Stimulated activated CD4-positive, alpha-beta T cell treated with anti-CD3 and anti-CD28 coated beads, Interleukin-12 subunit alpha, Interleukin-12 subunit beta, amount 100 ng/mL, for 4 hours (primary cell): ENCODE data around the gene UNC45A.
A peak's percentile ranks its signal among the peaks of the same experiment; 100 is the strongest.

ENCODE experiments used
- DNase-seq: peaks from one replicate; pipeline ENCODE4 v3.0.0-alpha.2; 2020

Gene UNC45A

DNA sequence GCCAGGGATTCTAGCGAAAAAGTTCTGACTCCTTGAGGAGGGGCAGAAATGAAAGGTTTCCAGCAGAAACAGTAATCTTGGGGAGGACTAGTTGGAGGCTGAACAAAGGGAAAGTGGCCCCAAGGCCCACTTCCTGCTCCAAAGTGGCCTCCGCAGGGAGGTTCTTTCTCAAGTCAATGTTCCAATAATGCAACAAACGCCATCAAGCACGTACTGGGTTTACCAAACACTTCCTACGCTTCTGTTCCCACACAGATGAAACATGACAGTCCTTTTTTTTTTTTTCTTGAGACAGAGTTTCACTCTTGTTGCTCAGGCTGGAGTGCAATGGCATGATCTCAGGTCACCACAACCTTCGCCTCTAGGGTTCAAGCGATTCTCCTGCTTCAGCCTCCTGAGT, 10.0 kb downstream of the UNC45A start:
- DNase-seq: no peak

DNA sequence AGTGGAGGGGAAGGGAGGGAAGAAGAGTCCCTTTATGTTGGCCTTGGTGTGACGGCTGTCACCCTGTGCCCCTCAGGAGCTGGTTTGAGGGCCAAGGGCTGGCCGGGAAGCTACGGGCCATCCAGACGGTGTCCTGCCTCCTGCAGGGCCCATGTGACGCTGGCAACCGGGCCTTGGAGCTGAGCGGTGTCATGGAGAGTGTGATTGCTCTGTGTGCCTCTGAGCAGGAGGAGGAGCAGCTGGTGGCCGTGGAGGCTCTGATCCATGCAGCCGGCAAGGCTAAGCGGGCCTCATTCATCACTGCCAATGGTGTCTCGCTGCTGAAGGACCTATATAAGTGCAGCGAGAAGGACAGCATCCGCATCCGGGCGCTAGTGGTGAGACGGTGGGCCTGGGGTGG, 11.5 kb downstream of the UNC45A start:
- no peak for DNase-seq

DNA sequence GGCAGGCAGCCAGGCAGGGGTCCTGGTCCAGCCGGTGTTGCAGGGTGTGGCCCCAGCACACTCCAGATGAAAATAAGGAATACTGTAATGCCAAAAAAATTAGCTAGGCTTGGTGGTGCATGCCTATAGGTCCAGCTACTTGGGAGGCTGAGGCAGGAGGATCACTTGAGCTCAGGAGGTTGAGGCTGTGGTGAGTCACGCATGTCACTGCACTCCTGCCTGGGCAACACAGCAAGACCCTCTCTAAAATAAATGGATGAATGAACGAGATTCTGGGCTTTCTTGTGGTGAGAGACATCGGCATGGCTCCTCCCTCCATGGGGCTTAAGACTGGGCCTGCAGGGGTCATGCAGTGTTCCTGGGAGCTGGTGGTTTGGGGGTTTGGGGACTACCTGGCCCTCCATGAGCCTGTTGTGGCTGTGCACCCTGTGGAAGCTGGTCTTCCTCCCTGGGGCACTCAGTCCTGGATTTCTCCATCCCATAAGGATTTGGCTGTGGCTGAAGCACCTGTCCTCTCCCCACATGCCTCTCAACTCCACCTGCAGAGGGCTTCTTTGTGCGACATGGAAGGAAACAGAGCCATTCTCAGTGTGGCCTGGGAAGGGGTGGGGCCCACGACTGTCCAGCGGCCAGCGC, 12.0 kb downstream of the UNC45A start:
- no peak for DNase-seq

DNA sequence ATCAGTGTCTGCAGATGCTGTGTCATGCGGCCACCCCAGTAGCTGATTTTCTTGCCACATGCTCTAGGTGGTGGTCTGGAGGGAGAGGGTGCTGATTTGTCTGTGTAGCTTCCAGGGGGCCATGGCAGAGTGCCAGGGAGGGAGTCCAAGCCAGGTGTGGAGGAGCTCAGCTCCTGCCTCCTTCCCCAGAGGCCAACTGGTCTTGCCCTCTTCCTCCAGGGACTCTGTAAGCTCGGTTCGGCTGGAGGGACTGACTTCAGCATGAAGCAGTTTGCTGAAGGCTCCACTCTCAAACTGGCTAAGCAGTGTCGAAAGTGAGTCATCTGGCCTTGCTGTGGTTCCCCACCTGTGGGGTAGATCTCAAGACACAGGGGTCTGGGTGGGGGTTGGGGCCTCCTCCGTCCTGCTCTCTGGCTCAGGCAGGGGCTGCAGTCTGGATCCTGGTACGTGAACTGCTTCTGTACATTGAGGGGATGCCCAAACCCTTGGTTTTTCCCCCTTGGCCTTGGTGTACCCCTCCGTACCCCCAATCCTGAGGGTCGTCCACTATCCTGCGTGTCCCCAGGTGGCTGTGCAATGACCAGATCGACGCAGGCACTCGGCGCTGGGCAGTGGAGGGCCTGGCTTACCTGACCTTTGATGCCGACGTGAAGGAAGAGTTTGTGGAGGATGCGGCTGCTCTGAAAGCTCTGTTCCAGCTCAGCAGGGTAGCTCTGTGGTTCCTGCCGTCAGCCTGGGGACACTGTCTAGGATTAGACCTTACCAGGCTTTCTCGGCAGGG, 12.7 kb downstream of the UNC45A start:
- no peak for DNase-seq

DNA sequence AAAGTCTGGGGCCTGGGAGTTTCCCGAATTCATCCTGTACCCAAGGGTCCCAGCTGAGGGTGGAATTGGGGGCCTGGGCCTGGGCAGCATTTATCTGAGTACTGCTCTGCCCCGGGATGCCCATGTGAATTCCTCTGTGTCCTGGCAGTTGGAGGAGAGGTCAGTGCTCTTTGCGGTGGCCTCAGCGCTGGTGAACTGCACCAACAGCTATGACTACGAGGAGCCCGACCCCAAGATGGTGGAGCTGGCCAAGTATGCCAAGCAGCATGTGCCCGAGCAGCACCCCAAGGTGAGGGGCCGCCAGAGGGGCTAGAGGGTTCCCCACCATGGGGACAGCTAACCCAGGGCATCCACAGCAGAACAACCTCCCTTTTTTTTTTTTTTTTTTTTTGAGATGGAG, 13.4 kb downstream of the UNC45A start:
- DNase-seq: no peak

DNA sequence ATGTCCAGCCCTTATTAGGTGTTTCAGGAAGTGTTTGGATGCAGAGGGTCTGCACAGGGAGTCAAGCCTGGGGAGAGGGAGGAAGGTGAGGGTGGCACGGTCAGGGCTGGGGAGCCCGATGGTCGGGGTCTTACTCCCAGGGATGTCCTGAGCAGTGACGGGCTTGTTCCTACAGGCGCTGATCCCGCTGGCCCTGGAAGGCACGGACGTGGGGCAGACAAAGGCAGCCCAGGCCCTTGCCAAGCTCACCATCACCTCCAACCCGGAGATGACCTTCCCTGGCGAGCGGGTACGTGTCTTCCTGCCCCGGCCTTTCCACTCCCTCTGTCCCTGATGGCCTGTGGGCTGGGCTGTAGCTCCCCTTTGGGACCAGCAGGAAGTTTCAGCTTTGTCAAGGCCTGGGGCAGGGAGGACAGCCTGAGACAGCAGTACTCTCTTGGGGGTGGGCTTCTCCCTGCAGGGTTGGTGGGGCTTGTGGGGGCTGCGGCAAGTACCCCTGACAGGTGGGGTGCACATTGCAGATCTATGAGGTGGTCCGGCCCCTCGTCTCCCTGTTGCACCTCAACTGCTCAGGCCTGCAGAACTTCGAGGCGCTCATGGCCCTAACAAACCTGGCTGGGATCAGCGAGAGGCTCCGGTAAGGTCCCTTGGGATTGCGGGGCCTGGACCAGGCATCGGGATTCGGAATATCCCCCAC, 15.0 kb downstream of the UNC45A start:
- DNase-seq: no peak

DNA sequence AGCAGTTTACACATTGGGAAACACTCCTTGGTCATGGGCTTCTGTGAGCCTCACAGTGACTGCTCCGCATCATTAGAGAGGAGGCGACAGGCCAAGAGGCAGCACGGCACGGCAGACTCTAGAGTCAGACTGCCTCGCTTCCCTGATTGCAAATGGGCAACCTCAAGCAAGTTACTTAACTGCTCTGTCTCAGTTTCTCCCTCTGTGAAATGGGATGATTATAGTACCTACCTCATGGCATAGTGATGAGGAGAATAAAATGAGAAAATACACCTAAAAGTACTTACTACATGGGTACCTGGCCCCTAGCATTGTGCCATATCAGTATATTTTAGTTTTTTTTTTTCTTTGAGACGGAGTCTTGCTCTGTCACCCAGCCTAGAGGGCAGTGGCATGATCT, 15.6 kb downstream of the UNC45A start:
- DNase-seq: no peak

DNA sequence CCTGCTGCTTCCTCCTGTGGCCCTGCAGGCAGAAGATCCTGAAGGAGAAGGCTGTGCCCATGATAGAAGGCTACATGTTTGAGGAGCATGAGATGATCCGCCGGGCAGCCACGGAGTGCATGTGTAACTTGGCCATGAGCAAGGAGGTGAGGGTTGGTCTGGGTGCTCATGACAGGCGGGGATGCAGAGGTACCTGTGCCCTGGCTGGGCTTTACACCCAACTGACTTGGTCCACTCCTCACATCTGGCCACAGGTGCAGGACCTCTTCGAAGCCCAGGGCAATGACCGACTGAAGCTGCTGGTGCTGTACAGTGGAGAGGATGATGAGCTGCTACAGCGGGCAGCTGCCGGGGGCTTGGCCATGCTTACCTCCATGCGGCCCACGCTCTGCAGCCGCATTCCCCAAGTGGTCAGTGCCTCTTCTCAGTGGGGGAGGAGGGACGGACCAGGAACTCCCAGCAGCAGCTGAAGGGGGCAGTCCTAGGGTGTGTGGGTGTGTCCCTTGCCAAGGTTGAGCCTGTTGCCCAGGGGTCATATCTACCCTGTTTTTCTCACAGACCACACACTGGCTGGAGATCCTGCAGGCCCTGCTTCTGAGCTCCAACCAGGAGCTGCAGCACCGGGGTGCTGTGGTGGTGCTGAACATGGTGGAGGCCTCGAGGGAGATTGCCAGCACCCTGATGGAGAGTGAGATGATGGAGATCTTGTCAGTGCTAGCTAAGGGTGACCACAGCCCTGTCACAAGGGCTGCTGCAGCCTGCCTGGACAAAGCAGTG, 18.0 kb downstream of the UNC45A start:
- no peak for DNase-seq

DNA sequence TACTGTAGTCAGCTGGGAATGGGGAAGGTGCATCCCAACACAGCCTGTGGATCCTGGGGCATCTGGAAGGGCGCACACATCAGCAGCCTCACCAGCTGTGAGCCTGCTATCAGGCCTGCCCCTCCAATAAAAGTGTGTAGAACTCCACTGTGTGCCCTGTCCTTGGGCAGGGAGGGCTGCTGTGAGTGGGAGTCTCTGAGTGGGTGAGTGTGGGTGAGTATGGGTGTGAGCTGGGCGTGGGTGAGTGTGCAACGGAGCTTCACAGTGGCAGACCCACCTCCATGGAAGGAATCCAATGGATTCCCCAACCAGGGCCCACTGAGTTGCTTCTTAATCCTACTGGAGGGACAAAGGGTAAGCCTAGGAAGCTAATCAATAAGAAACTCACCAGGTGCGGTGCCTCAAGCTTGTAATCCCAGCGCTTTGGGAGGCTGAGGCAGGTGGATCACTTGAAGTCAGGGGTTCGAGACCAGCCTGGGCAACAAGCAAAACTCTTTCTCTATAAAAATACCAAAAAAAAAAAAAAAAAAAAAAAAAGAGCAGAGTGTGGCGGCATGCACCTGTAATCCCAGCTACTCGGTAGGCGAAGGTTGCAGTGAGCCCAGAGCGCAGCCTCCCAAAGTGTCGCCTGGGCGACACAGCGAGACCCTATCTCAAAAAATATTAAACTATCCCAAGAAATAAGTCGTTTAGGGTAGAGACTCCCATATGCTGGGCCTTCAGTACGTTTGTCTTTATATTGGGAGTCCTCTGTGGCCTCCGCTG, 19.0 kb downstream of the UNC45A start:
- DNase-seq: no peak

DNA sequence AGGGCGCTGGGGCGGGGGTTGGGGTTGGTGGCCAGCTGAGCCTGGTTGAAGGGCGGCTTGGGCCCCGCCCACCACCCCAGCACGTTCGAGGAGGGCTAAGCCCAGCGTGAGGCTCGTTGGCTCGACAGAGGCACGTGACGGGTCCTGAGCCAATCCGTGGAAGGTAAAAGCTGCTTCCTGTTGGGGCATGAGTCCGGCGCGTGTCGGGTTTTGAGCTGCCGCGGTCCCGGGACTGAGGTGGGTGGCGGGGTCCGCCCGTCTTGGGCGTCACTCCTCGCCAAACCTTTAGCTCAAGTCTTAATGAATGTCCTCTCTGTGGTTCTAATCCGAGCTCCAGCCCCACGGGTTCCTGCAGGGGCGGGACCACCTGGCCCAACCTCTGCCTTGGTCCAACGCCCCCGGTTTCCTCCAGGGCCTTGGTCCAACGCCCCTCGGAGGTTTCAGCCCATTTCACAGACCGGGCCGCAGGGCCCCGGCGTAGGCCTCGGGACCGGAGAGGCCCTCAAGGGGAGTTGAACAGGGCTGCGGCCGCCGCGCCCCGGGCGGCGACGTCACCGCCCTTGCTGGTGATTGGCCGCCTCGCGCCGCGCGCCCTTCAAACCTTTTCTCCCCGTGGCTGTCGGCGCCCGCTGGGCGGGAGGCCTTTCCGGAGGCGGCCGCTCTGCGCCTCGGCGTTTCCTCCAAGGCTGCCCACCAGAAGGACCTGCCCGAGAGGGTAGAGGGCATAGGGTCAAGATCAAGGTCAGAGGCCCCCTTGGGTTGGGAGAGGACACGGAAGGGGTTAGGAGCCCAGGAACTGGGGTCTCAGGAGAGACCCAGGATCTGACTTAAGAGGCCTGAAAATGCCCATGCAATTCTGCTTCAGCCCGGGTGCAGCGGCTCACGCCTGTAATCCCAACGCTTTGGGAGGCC, 19.9 kb downstream of the UNC45A start, which contains the start of gene RCCD1:
TSS of gene RCCD1 (plus strand) at position 173 of the 912 bp plus-strand sequence. CDS start 1,851 bp downstream, outside the sequence.
- DNase-seq: peak; percentile 84

DNA sequence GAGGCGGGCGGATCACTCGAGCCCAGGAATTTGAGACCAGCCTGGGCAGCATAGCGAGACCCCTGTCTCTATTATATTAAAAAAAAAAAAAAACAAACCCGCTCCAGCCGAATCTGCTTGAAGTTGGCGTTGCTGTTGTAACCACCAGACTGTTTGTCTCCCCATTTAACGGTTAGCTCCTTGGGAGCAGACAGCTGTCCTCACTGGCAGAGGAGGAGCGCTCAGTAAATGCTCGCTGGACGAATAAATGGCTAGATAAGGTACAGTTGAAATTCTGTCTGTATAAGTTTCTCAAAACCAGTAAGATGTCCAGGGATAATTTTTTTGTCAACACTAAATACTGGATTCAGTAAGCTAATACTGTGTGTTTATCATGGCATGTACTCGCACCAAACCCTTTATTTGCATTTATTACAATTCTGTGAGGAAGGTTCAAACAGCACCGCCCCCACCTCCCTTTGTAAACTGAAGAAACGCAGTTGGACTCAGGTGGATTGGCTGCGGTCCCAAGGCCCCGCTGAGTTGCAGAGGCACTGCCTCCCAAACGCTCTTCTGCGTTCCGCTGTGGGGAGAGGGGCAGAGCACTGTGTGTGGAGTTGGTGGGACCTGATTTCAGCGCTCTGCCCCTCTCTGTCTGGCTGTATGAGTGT, 20.7 kb downstream of the UNC45A start:
- no peak for DNase-seq

DNA sequence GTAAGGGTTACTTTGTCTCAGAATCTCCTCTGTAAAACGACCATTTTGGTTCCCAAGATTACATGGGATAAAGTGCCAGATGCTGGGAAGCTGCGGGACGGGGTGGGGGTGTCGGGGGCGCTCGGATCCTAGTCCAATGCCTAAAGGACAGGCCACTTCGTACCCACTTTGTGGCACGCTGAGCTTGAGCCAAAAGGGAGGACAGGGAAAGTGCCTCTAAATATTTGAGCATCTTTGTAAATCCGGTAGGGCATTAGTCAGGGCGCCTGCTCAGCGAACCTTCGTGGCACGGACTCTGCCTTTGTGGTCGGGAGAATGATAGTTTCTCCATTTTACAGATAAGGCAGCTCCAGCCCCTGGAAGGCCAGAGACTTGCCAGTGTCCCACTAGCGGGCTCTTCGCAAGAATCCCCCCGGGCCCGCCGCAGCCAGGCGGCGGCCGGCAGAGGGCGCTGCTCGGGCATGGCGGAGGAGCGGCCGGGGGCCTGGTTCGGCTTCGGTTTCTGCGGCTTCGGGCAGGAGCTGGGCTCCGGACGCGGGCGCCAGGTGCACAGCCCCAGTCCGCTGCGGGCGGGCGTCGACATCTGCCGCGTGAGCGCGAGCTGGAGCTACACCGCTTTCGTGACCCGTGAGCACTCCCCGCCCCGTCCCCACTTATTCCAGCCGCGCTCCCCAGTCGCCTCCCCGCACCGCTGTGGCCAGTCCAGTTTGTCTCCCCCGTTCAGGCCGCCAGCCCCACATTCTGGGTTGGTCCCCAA, 21.4 kb downstream of the UNC45A start:
- peak; percentile 63 for DNase-seq

DNA sequence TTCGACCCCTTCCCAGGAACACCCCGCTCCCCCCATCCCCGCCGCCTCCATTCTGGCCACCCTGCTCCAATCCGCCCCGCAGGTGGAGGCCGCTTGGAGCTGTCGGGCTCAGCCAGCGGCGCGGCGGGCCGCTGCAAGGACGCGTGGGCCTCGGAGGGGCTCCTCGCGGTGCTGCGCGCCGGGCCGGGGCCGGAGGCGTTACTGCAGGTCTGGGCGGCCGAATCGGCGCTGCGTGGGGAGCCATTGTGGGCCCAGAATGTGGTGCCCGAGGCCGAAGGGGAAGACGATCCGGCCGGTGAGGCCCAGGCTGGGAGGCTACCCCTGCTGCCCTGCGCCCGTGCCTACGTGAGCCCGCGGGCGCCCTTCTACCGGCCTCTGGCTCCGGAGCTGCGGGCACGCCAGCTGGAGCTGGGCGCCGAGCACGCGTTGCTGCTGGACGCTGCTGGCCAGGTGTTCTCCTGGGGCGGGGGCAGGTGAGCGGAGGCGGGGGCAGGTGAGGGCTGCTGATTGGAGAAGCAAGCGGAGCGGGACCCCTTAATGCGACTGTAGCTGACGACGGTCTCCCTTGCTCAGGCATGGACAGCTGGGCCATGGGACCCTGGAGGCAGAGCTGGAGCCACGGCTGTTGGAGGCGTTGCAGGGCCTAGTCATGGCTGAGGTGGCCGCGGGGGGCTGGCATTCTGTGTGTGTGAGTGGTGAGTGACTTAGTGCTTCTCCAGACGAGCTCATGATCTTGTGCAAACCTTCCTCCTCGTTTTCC, 22.1 kb downstream of the UNC45A start:
- DNase-seq: no peak

DNA sequence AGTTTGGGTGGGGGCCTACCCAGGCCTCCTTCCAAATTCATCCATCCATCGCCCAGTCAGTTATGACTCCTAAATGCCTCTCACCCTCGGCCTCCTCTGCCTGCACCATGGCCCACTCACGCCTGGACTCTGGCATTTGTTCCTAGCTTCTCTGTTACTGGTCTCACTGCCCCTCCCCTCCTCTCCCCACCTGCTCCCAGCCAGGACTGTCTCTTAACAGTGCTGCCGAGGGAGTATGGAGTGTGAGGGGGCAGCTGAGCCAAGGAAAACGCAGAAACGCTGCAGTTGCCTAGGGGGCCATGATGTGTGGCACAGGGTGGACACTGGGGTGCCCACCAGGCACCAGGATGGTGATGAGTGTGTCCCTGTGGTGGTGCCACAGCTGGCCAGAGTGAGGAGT, 22.7 kb downstream of the UNC45A start:
- DNase-seq: no peak

DNA sequence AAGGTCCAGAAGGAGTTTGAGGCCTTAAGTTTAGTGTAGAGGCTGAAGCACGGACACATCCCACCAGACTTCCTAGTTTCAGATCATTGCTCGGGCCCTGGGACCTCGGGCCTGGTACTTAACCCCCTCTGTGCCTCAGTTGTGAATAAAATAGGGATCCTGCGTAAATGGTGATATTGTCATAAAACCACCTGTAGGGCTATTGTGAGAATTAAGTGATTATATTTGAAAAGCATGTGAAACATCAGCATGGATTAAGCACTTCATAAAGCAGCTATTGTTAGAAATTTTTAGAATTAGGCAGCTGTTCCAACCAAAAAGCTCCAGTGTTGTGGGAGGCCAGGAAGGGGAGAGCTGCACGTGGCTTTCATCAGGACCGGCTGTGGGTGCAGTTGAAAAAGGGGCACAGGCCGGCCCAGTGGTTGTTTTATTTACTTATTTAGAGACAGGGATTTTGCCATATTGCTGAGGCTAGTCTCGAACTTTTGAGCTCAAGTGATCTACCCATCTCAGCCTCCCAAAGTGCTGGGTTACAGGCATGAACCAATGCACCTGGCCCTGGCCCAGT, 24.0 kb downstream of the UNC45A start:
- DNase-seq: no peak

DNA sequence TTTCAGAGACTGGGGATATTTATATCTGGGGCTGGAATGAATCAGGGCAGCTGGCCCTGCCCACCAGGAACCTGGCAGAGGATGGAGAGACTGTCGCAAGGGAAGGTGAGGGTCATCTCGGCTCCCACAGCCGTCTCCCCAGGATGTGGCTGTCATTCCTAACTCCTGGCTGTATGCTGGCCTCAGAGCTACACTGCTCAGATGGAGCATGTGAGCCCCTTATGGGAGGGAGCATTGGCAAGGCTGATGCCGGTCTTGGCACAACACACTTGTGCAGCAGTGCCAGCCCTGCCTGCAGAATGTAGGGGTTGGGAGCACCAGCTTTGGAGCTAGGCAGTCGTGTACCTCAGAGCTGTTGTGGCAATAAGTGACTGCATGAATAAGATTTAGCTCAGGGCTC, 24.8 kb downstream of the UNC45A start:
- no peak for DNase-seq

DNA sequence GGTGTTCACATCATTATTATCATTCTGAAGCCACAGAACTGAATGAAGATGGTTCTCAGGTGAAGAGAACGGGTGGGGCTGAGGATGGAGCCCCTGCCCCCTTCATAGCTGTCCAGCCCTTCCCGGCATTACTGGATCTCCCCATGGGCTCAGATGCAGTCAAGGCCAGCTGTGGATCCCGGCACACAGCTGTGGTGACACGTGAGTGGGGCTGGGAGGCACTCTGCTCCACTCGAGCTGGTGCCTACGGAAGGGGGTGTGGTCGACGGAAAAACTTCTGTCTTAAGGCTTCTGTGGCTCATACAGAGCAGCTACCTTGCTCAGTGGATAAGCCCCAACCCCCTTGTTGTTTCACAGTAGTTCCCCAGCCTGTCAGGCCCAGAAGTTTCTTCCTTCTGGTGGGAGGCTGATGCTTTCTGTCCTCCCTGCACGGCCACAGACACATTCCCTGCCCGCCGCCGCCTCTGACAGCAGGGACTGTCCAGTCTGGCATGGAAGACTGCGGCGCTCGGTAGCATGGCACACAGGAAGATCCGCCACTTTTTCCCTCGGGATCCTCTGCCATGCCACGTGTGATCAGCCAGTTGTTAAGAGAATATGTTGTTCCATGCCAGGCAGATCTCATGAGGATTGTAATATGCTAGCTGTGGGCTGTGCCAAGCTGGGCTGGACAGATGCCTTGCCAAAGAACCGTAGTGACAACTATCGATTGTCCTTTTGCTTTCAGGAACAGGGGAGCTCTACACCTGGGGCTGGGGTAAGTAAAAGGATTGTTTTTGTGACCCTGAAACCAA, 25.4 kb downstream of the UNC45A start:
- no peak for DNase-seq

DNA sequence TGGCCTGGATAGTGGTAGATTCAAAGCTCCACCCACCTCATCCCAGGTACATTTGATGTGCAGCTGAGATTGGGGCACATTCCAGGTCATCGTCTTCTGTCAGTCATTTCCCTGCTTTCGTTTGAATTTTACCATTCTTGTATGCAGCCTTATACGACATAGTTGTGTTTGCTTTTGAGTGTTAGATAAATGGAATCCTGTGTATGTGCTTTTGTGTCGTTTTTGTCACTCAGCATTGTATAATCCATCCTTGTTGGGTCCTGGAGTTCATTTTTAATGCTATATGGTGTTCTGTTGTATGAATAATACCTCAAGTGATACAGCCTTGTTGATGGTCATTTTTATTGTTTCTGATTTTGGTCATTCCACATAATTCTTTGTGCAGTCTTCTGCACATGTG, 26.9 kb downstream of the UNC45A start:
- no peak for DNase-seq
